Measurements from ENCODE around the gene MINK1.

The MINK1 gene

DNA sequence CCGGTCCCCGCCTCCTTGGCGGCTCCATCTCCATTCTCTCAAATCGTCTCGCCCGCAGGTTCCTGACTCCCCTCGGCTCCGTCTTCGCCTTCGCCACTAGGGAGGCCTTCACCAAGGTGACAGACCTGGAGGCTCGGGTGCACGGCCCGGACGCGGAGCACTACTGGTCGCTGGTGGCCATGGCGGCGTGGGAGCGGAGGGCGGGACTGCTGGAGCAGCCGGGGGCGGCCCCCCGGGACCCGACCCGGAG, 43.5 kb upstream of the MINK1 start (continued):
- TF ChIP-seq OSR2 (tag by site-specific recombination; IDR thresholded peaks at IDR 0.05) (no peak), TCF7L2 (IDR thresholded peaks at IDR 0.05; ENCODE audit: borderline replicate concordance, low read depth, low read length) (no peak), ZNF561 (tag by site-specific recombination; IDR thresholded peaks at IDR 0.05; ENCODE audit: borderline replicate concordance) (no peak), ZNF645 (tag by site-specific recombination; IDR thresholded peaks at IDR 0.05) (no peak), ZBTB11 (tag by site-specific recombination; conservative IDR thresholded peaks at IDR 0.05; ENCODE audit: low read depth) (no peak), EGR2 (tag by site-specific recombination; IDR thresholded peaks at IDR 0.05; ENCODE audit: low read depth) (peak; percentile 62), KLF16 (tag by site-specific recombination; IDR thresholded peaks at IDR 0.05) (0 out of 2 replicates have a peak, but pooled peaks have one; percentile 43), ZNF341 (tag by site-specific recombination; IDR thresholded peaks at IDR 0.05; ENCODE audit: low read depth) (peak; percentile 96), ZBTB10 (tag by site-specific recombination; IDR thresholded peaks at IDR 0.05) (0 out of 2 replicates have a peak, but pooled peaks have one; percentile 2), ZNF792 (tag by site-specific recombination; IDR thresholded peaks at IDR 0.05) (0 out of 2 replicates have a peak, but pooled peaks have one; percentile 8), SP3 (tag by site-specific recombination; IDR thresholded peaks at IDR 0.05) (peak; percentile 75), ZFHX2 (tag by site-specific recombination; conservative IDR thresholded peaks at IDR 0.05) (peak; percentile 79), GLIS2 (tag by site-specific recombination; IDR thresholded peaks at IDR 0.05) (peak; percentile 93), ZBTB17 (tag by site-specific recombination; IDR thresholded peaks at IDR 0.05) (peak; percentile 65), ZEB2 (tag by site-specific recombination; IDR thresholded peaks at IDR 0.05) (0 out of 2 replicates have a peak, but pooled peaks have one; percentile 24), SP2 (tag by site-specific recombination; IDR thresholded peaks at IDR 0.05) (peak; percentile 76), GLI2 (tag by site-specific recombination; IDR thresholded peaks at IDR 0.05; ENCODE audit: borderline replicate concordance, low read depth) (no peak), ZNF585B (tag by site-specific recombination; IDR thresholded peaks at IDR 0.05) (no peak), PATZ1 (tag by site-specific recombination; IDR thresholded peaks at IDR 0.05) (peak; percentile 58), KLF17 (tag by site-specific recombination; IDR thresholded peaks at IDR 0.05) (no peak)
- TF ChIP-seq, protein P1, sequence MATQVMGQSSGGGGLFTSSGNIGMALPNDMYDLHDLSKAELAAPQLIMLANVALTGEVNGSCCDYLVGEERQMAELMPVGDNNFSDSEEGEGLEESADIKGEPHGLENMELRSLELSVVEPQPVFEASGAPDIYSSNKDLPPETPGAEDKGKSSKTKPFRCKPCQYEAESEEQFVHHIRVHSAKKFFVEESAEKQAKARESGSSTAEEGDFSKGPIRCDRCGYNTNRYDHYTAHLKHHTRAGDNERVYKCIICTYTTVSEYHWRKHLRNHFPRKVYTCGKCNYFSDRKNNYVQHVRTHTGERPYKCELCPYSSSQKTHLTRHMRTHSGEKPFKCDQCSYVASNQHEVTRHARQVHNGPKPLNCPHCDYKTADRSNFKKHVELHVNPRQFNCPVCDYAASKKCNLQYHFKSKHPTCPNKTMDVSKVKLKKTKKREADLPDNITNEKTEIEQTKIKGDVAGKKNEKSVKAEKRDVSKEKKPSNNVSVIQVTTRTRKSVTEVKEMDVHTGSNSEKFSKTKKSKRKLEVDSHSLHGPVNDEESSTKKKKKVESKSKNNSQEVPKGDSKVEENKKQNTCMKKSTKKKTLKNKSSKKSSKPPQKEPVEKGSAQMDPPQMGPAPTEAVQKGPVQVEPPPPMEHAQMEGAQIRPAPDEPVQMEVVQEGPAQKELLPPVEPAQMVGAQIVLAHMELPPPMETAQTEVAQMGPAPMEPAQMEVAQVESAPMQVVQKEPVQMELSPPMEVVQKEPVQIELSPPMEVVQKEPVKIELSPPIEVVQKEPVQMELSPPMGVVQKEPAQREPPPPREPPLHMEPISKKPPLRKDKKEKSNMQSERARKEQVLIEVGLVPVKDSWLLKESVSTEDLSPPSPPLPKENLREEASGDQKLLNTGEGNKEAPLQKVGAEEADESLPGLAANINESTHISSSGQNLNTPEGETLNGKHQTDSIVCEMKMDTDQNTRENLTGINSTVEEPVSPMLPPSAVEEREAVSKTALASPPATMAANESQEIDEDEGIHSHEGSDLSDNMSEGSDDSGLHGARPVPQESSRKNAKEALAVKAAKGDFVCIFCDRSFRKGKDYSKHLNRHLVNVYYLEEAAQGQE (tag by site-specific recombination; IDR thresholded peaks at IDR 0.05), result no peak
- TF ChIP-seq, protein P2, sequence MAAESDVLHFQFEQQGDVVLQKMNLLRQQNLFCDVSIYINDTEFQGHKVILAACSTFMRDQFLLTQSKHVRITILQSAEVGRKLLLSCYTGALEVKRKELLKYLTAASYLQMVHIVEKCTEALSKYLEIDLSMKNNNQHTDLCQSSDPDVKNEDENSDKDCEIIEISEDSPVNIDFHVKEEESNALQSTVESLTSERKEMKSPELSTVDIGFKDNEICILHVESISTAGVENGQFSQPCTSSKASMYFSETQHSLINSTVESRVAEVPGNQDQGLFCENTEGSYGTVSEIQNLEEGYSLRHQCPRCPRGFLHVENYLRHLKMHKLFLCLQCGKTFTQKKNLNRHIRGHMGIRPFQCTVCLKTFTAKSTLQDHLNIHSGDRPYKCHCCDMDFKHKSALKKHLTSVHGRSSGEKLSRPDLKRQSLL (tag by site-specific recombination; IDR thresholded peaks at IDR 0.05), result peak; percentile 93
